GM12878 (cell line): ENCODE results near the gene ANO2. TPM values are rescaled to one million over a fixed set of nuclear protein-coding genes. Genes with fewer than 3 reads are reported as not detected.

Experiments used
- ATAC-seq: fragments of 200-7000 bp; cut with Tn5 transposase; 3 replicates; pipeline ENCODE4 v1.9.1; 2020; ENCODE audit warnings: mild to moderate bottlenecking, moderate library complexity
- BruUV-seq: library from RNA; stranded (reverse); fragments of 400-500 nt; replicated peaks from 2 replicates; lab custom pipeline; 2021; lab: Mats Ljungman, UMichigan
- CTCF ChIA-PET: fragments of 300-600 bp; sonication (Branson Sonifier 250); formaldehyde crosslinking; extraction: SDS; loops from one replicate; lab custom pipeline; 2021; ENCODE audit warnings: inconsistent platforms; lab: Yijun Ruan, JAX
- POLR2A ChIA-PET: fragments of 350-600 bp; formaldehyde crosslinking; extraction: SDS; loops from one replicate; lab custom pipeline; 2021; ENCODE audit warnings: inconsistent platforms; lab: Charles Lee
- RAD21 ChIA-PET: fragments of 300-600 bp; sonication (Branson Sonifier 250); formaldehyde crosslinking; loops from one replicate; lab custom pipeline; 2023; ENCODE audit warnings: antibody characterized with exemption; ENCODE audit not compliant: unreplicated experiment; lab: Charles Lee
- SMC1A ChIA-PET: fragments of 300-600 bp; sonication (Branson Sonifier 250); formaldehyde crosslinking; loops from one replicate; lab custom pipeline; 2023; ENCODE audit not compliant: unreplicated experiment, uncharacterized antibody; lab: Charles Lee
- DNase-seq: peaks from one replicate; pipeline ENCODE4 v3.0.0-alpha.2; 2011; ENCODE audit warnings: low read depth, low spot score
- FAIRE-seq: peaks from 3 replicates; lab custom pipeline; 2011; peaks lifted over from hg19 to GRCh38; lab: Jason Lieb, UNC
- H2AFZ ChIP-seq: 2 replicates; pipeline ENCODE4 v1.6.0; 2011; ENCODE audit warnings: low read depth, low read length, control low read depth; ENCODE audit not compliant: control insufficient read depth
- H3K27ac ChIP-seq: 2 replicates; pipeline ENCODE4 v1.5.1; 2011; ENCODE audit warnings: control low read depth; ENCODE audit not compliant: control insufficient read depth, insufficient read depth
- H3K27me3 ChIP-seq, 2 experiments: replicated peaks in 1 of 2; 2 replicates each; pipeline versions ENCODE4 v1.6.0 to v1.6.1; 2011; ENCODE audit warnings: low read length in 1 of 2; ENCODE audit not compliant: control insufficient read depth in 2 of 2, insufficient read depth in 2 of 2
- H3K36me3 ChIP-seq, 2 experiments: 2 replicates each; pipeline ENCODE4 v1.5.1; 2011; ENCODE audit warnings: low read length in 1 of 2; ENCODE audit not compliant: control insufficient read depth in 2 of 2, insufficient read depth in 2 of 2
- H3K4me1 ChIP-seq: 2 replicates; pipeline ENCODE4 v1.6.1; 2011; ENCODE audit warnings: mild to moderate bottlenecking, low read length, moderate library complexity, mixed read lengths; ENCODE audit not compliant: control insufficient read depth, insufficient read depth
- H3K4me2 ChIP-seq: 2 replicates; pipeline ENCODE4 v1.6.0; 2011; ENCODE audit warnings: control low read depth; ENCODE audit not compliant: control insufficient read depth, insufficient read depth
- H3K4me3 ChIP-seq: fragments of 200-600 bp; sonication (generic); 2 replicates; pipeline ENCODE4 v1.5.1; 2016
- H3K79me2 ChIP-seq: 2 replicates; pipeline ENCODE4 v1.6.0; 2011; ENCODE audit warnings: low read length; ENCODE audit not compliant: control insufficient read depth, insufficient read depth
- H3K9ac ChIP-seq: 2 replicates; pipeline ENCODE4 v1.8.0; 2011; ENCODE audit warnings: low read length, control low read depth, mixed read lengths; ENCODE audit not compliant: control insufficient read depth, insufficient read depth
- H3K9me3 ChIP-seq: replicated peaks from 3 replicates; pipeline ENCODE4 v1.5.1; 2011; ENCODE audit warnings: mild to moderate bottlenecking, low read length; ENCODE audit not compliant: control insufficient read depth, insufficient read depth
- H4K20me1 ChIP-seq: 2 replicates; pipeline ENCODE4 v1.6.0; 2011; ENCODE audit not compliant: control insufficient read depth, insufficient read depth
- EP300 ChIP-seq, 2 experiments: fragments of 150-350 bp in 1 of 2; IDR thresholded peaks; 2 replicates each; pipeline ENCODE4 v1.6.1; 2011 to 2012; ENCODE audit warnings: low read depth in 2 of 2, low read length in 2 of 2, borderline replicate concordance in 1 of 2, improper control_type of control experiment in 1 of 2, inconsistent platforms in 1 of 2; ENCODE audit not compliant: control insufficient read depth in 1 of 2
- GATAD2B ChIP-seq: fragments of 450-650 bp; conservative IDR thresholded peaks from 2 replicates; pipeline ENCODE4 v1.6.1; 2017; ENCODE audit warnings: low read depth, mild to moderate bottlenecking, moderate library complexity
- LARP7 ChIP-seq: fragments of 450-650 bp; IDR thresholded peaks from 2 replicates; pipeline ENCODE4 v1.6.1; 2017; ENCODE audit warnings: mild to moderate bottlenecking
- MAX ChIP-seq: IDR thresholded peaks from 2 replicates; pipeline ENCODE4 v1.6.1; 2012; ENCODE audit warnings: low read depth, low read length, improper control_type of control experiment
- MLLT1 ChIP-seq: fragments of 450-650 bp; IDR thresholded peaks from 2 replicates; pipeline ENCODE4 v1.6.1; 2016; ENCODE audit warnings: mild to moderate bottlenecking
- NBN ChIP-seq: fragments of 450-650 bp; IDR thresholded peaks from 2 replicates; pipeline ENCODE4 v1.6.1; 2016
- NFIC ChIP-seq: IDR thresholded peaks from 2 replicates; pipeline ENCODE4 v1.6.1; 2012; ENCODE audit warnings: low read depth, mild to moderate bottlenecking, inconsistent platforms, low read length, moderate library complexity
- NFXL1 ChIP-seq: fragments of 450-650 bp; IDR thresholded peaks from 2 replicates; pipeline ENCODE4 v1.6.1; 2017; ENCODE audit warnings: antibody characterized with exemption, mild to moderate bottlenecking, borderline replicate concordance
- NFYB ChIP-seq: IDR thresholded peaks from 2 replicates; pipeline ENCODE4 v1.6.1; 2011; ENCODE audit warnings: low read depth, mild to moderate bottlenecking, low read length, improper control_type of control experiment, moderate library complexity; ENCODE audit not compliant: insufficient read depth
- POLR2A ChIP-seq: IDR thresholded peaks from 2 replicates; pipeline ENCODE4 v1.6.1; 2011; ENCODE audit warnings: low read depth, mild to moderate bottlenecking, low read length
- RBBP5 ChIP-seq: fragments of 200-600 bp; sonication (generic); conservative IDR thresholded peaks from 2 replicates; pipeline ENCODE4 v1.6.1; 2016
- TBL1XR1 ChIP-seq: IDR thresholded peaks from 2 replicates; pipeline ENCODE4 v1.6.1; 2012; ENCODE audit warnings: low read depth, low read length, improper control_type of control experiment
- TCF12 ChIP-seq: IDR thresholded peaks from 2 replicates; pipeline ENCODE4 v1.6.1; 2011; ENCODE audit warnings: low read depth, mild to moderate bottlenecking, low read length
- TCF3 ChIP-seq: IDR thresholded peaks from 2 replicates; pipeline ENCODE4 v1.6.1; 2012; ENCODE audit warnings: low read depth, mild to moderate bottlenecking, low read length, borderline replicate concordance; ENCODE audit not compliant: insufficient read depth
- USF1 ChIP-seq: IDR thresholded peaks from 2 replicates; pipeline ENCODE4 v1.6.1; 2011; ENCODE audit warnings: borderline replicate concordance, low read depth, mild to moderate bottlenecking, moderate library complexity, mixed read lengths, low read length; ENCODE audit not compliant: insufficient read depth; ENCODE audit errors: extremely low read length
- YY1 ChIP-seq: IDR thresholded peaks from 2 replicates; pipeline ENCODE4 v1.6.1; 2011; ENCODE audit warnings: low read depth, mild to moderate bottlenecking, low read length
- ZNF592 ChIP-seq: fragments of 450-650 bp; IDR thresholded peaks from 2 replicates; pipeline ENCODE4 v1.6.1; 2017; ENCODE audit warnings: mild to moderate bottlenecking, moderate library complexity
- ZSCAN29 ChIP-seq: fragments of 450-650 bp; IDR thresholded peaks from 2 replicates; pipeline ENCODE4 v1.6.1; 2017; ENCODE audit warnings: mild to moderate bottlenecking, moderate library complexity
- ZZZ3 ChIP-seq: IDR thresholded peaks from 2 replicates; pipeline ENCODE4 v1.6.1; 2011; ENCODE audit warnings: low read depth; ENCODE audit not compliant: control insufficient read depth, insufficient read length
- WGBS: methylation state at CpG from one replicate; pipeline ENCODE4 v1.1.6; 2016; ENCODE audit warnings: low lambda C conversion rate; ENCODE audit not compliant: insufficient replicate concordance, insufficient coverage; ENCODE audit errors: missing lambda C conversion rate; 5-methylcytosine and 5-hydroxymethylcytosine counted together
- in situ Hi-C: fragments of 300-500 bp; cut with MboI; formaldehyde crosslinking; loops from 9 replicates; pipeline ENCODE4 v1.14.3; 2018; ENCODE audit warnings: mixed read lengths
- intact Hi-C: fragments of 100-400 bp; cut with micrococcal nuclease; formaldehyde crosslinking; loops from one replicate; pipeline ENCODE4 v1.14.2; 2022; ENCODE audit not compliant: unreplicated experiment
- polyA plus RNA-seq, 11 experiments: library from polyadenylated mRNA; depleted of rRNA in 4 of 11; unstranded in 6 of 11; stranded (reverse) in 5 of 11; fragments of >200 nt; fragmentation: Nextera tagmentation in 4 of 11; fragmentation: Illumina TruSeq in 1 of 11; extraction: Ambion mirVana in 4 of 11; extraction: Trizol in 1 of 11; gene quantifications; 1 replicate in 1 of 11; 2 replicates in 10 of 11; pipeline versions ENCODE4 v1.2.1 to v1.2.3, GENCODE V29; 2011 to 2016; ENCODE audit warnings: inconsistent platforms in 2 of 11, missing spikeins in 2 of 11, low read depth in 1 of 11
- total RNA-seq, 4 experiments: library from RNA; depleted of rRNA in 3 of 4; stranded (reverse); fragments of >200 nt in 3 of 4; fragmentation: Illumina TruSeq in 1 of 4; extraction: Trizol in 1 of 4; gene quantifications; 2 replicates each; pipeline versions ENCODE4 v1.2.1 to v1.2.3, GENCODE V29; 2013 to 2021

Gene ANO2
- total and polyA plus RNA-seq, 10 of the 15 experiments (the other 5 are each of a cell fraction or from before 2014, with no cell fraction given) = not detected

GRCh38 chr12:5977556-5977955 is 32.5 kb upstream of the ANO2 start (continued):
- TF ChIP-seq ZZZ3 = no peak
- no peak for TF ChIP-seq NFXL1
- no peak for TF ChIP-seq RBBP5
- no peak for TF ChIP-seq TCF3

- no peaks in the 10 kb centered on the region for H3K4me1 ChIP-seq
- peaks cover 1 to 8% of the 10 kb centered on the region in 2 experiments; a peak in 3 of 4 replicates for H3K27me3 ChIP-seq
- no peak overlapping the region for H3K9ac ChIP-seq
- ChIA-PET SMC1A (no interaction called here), RAD21 (no interaction called here), POLR2A (no interaction called here), CTCF (interaction anchor here (0.6 to 2.1 kb wide), 3 partner anchors 11 to 13 kb away, joined by 3 to 7 read pairs (median 5); no protein-coding TSS in a partner anchor)
- H3K4me2 ChIP-seq = no peak overlapping the region
- intact Hi-C loops = no loop called here
- H3K27ac ChIP-seq = no peak overlapping the region
- H3K4me3 ChIP-seq = no peak overlapping the region
- BruUV-seq = no TSS peak
- H3K79me2 ChIP-seq = no peaks in the 10 kb centered on the region
- H4K20me1 ChIP-seq = no peaks in the 10 kb centered on the region
- 0% methylated on average over 6 of the region's 6 CpGs for WGBS
- no peak overlapping the region for H2AFZ ChIP-seq
- in situ Hi-C loops = no loop called here
- FAIRE-seq = no peak
- ATAC-seq = no peak
- H3K9me3 ChIP-seq = no peaks in the 10 kb centered on the region
- no peaks in the 10 kb centered on the region for H3K36me3 ChIP-seq
- DNase-seq = no peak
- TF ChIP-seq POLR2A (no peak), ZNF592 (no peak), EP300 (IDR thresholded peaks at IDR 0.05; ENCODE audit: borderline replicate concordance in 1 of 2, control insufficient read depth in 1 of 2, low read depth in 2 of 2, low read length in 2 of 2) (no peak), NFYB (no peak), YY1 (no peak), TBL1XR1 (no peak), MLLT1 (no peak), MAX (no peak), NBN (no peak), GATAD2B (no peak), TCF12 (no peak), ZSCAN29 (no peak), NFIC (no peak), LARP7 (no peak), USF1 (no peak)
Observed at GRCh38 chr12:5976711-5977110, 31.7 kb upstream of the ANO2 start.
